DOHH2 (cell line): ENCODE results near the gene ADGRG1.

Source experiments
- H3F3A ChIP-seq: fragments of 200-600 bp; sonication (generic), shearing (Covaris generic); 2 replicates; pipeline ENCODE4 v1.6.0; 2016; ENCODE audit warnings: antibody characterized with exemption, mild to moderate bottlenecking; ENCODE audit not compliant: control insufficient read depth, insufficient read depth
- H3K27ac ChIP-seq: fragments of 200-600 bp; sonication (generic); 2 replicates; pipeline ENCODE4 v1.5.1; 2014; ENCODE audit warnings: low read depth, mild to moderate bottlenecking, low read length, moderate library complexity
- H3K27me3 ChIP-seq: fragments of 200-600 bp; sonication (generic); 2 replicates; pipeline ENCODE4 v1.6.1; 2014; ENCODE audit warnings: mild to moderate bottlenecking, low read length, mixed read lengths; ENCODE audit not compliant: control insufficient read depth
- H3K36me3 ChIP-seq: fragments of 200-600 bp; sonication (generic); 2 replicates; pipeline ENCODE4 v1.6.1; 2014; ENCODE audit warnings: mild to moderate bottlenecking, low read length, moderate library complexity, mixed read lengths; ENCODE audit not compliant: control insufficient read depth
- H3K4me1 ChIP-seq: fragments of 200-600 bp; sonication (generic); 2 replicates; pipeline ENCODE4 v1.6.1; 2014; ENCODE audit warnings: mild to moderate bottlenecking, low read length, mixed read lengths; ENCODE audit not compliant: control insufficient read depth
- H3K4me2 ChIP-seq: fragments of 200-600 bp; sonication (generic); 2 replicates; pipeline ENCODE4 v1.6.0; 2014; ENCODE audit warnings: mild to moderate bottlenecking, low read length, moderate library complexity
- H3K4me3 ChIP-seq: fragments of 200-600 bp; sonication (generic); 2 replicates; pipeline ENCODE4 v1.5.1; 2014; ENCODE audit warnings: mild to moderate bottlenecking, low read length, mixed read lengths
- H3K79me2 ChIP-seq: fragments of 200-600 bp; sonication (generic); 2 replicates; pipeline ENCODE4 v1.6.1; 2014; ENCODE audit warnings: mild to moderate bottlenecking, low read length, mixed read lengths; ENCODE audit not compliant: control insufficient read depth
- H3K9me2 ChIP-seq: fragments of 200-600 bp; sonication (generic); replicated peaks from 2 replicates; pipeline ENCODE4 v1.6.1; 2014; ENCODE audit warnings: mild to moderate bottlenecking, low read length, mixed read lengths; ENCODE audit not compliant: control insufficient read depth
- H3K9me3 ChIP-seq: fragments of 200-600 bp; sonication (generic); 2 replicates; pipeline ENCODE4 v1.6.1; 2014; ENCODE audit warnings: antibody characterized with exemption, low read length, mixed read lengths; ENCODE audit not compliant: control insufficient read depth, insufficient read depth
- H4K20me1 ChIP-seq: fragments of 200-600 bp; sonication (generic); 2 replicates; pipeline ENCODE4 v1.6.0; 2014; ENCODE audit warnings: low read depth, mild to moderate bottlenecking, antibody characterized with exemption, low read length, moderate library complexity; ENCODE audit not compliant: control insufficient read depth, insufficient read depth
- EZH2phosphoT487 ChIP-seq: fragments of 200-600 bp; sonication (generic); IDR thresholded peaks from 2 replicates; pipeline ENCODE4 v1.6.1; 2017; ENCODE audit warnings: borderline replicate concordance, mild to moderate bottlenecking, antibody characterized with exemption, low read length, moderate library complexity, mixed read lengths
- TF ChIP-seq, protein P1 (sequence below): fragments of 200-600 bp; sonication (generic); IDR thresholded peaks from one replicate; pipeline ENCODE4 v1.5.1; 2014; ENCODE audit warnings: antibody characterized with exemption, mild to moderate bottlenecking, low read depth, low read length; ENCODE audit not compliant: poor library complexity, severe bottlenecking

ADGRG1 gene

DNA sequence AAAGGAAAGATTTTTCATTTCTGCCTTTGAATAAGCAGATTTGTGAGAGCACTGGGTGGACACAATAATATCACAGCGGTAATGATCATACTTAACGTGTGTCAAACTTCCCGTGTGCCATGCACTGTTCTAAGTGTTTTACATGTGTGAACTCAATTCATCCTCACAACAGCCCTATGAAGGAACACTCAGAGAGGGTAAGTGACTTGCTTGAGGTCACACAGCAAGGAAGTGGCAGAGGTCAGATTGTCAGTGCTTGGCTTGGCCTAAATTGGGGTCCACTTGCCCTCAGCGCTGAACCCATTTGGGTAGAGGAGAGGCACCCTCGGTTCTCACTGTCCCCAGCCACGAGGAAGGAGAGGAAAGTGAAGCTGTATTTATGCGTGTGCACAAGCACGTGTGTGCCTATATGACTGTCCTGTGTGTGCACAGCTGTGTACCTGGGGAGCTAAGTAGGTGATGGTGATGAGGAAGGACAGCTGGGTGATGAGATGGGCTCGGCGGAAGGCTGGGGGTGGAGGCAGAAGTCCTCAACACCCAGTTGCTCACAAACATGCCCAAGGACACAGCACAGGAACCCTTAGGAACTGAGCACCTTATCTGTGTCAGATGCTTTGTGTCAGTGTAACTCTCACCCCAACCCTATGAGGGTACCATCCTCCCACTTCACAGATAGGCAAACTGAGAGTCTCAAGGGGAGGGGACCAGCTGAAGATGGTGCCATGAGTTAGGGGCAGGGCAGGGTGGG, 29.9 kb downstream of the ADGRG1 start:
- no peak for TF ChIP-seq EZH2phosphoT487
- TF ChIP-seq, protein P1, sequence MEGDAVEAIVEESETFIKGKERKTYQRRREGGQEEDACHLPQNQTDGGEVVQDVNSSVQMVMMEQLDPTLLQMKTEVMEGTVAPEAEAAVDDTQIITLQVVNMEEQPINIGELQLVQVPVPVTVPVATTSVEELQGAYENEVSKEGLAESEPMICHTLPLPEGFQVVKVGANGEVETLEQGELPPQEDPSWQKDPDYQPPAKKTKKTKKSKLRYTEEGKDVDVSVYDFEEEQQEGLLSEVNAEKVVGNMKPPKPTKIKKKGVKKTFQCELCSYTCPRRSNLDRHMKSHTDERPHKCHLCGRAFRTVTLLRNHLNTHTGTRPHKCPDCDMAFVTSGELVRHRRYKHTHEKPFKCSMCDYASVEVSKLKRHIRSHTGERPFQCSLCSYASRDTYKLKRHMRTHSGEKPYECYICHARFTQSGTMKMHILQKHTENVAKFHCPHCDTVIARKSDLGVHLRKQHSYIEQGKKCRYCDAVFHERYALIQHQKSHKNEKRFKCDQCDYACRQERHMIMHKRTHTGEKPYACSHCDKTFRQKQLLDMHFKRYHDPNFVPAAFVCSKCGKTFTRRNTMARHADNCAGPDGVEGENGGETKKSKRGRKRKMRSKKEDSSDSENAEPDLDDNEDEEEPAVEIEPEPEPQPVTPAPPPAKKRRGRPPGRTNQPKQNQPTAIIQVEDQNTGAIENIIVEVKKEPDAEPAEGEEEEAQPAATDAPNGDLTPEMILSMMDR, result no peak
- H3K9me3 ChIP-seq, result no peaks in the 10 kb centered on the region
- H3K4me1 ChIP-seq, result no peaks in the 10 kb centered on the region
- no peak overlapping the region for H3K4me3 ChIP-seq
- no peaks in the 10 kb centered on the region for H3K27me3 ChIP-seq
- H3K36me3 ChIP-seq, result no peaks in the 10 kb centered on the region
- H3K27ac ChIP-seq, result no peak overlapping the region
- H3F3A ChIP-seq, result no peaks in the 10 kb centered on the region
- H3K4me2 ChIP-seq, result no peak overlapping the region
- no peaks in the 10 kb centered on the region for H3K79me2 ChIP-seq
- H3K9me2 ChIP-seq, result no peaks in the 10 kb centered on the region
- H4K20me1 ChIP-seq, result no peaks in the 10 kb centered on the region

DNA sequence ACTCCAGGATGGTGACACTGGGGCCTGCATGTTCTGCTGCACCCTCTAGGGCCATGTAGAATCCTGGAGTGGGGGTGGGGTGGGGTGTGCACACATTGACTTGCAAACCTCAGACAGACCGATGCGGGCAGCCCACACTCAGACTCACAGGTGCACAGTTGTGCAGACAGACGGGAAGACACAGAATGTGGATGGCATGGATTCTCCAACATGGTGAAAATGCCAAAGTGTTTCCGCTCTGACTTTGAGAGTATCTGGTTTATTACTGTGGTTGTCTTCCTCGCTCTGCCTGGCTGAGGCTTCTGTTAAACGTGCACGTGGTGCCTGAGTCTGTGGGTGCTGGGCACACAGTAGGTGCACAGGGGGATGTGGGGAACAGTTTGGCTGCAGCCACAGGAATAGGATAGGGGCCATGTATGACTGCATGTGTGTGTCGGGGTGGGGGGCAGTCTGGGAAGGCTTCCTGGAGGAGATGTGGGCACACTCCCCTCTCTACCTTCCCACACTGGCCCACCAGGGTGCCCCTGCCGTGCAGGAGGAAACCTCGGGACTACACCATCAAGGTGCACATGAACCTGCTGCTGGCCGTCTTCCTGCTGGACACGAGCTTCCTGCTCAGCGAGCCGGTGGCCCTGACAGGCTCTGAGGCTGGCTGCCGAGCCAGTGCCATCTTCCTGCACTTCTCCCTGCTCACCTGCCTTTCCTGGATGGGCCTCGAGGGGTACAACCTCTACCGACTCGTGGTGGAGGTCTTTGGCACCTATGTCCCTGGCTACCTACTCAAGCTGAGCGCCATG, 30.6 kb downstream of the ADGRG1 start:
- Histone ChIP-seq H3K9me3 (no peaks in the 10 kb centered on the region), H3K9me2 (no peaks in the 10 kb centered on the region), H3K27ac (no peak overlapping the region), H3K27me3 (no peaks in the 10 kb centered on the region), H3K4me2 (no peak overlapping the region), H3K4me1 (no peaks in the 10 kb centered on the region), H4K20me1 (no peaks in the 10 kb centered on the region), H3F3A (no peaks in the 10 kb centered on the region), H3K4me3 (no peak overlapping the region), H3K36me3 (no peaks in the 10 kb centered on the region), H3K79me2 (no peaks in the 10 kb centered on the region)
- TF ChIP-seq, protein P1, result no peak
- no peak for TF ChIP-seq EZH2phosphoT487

DNA sequence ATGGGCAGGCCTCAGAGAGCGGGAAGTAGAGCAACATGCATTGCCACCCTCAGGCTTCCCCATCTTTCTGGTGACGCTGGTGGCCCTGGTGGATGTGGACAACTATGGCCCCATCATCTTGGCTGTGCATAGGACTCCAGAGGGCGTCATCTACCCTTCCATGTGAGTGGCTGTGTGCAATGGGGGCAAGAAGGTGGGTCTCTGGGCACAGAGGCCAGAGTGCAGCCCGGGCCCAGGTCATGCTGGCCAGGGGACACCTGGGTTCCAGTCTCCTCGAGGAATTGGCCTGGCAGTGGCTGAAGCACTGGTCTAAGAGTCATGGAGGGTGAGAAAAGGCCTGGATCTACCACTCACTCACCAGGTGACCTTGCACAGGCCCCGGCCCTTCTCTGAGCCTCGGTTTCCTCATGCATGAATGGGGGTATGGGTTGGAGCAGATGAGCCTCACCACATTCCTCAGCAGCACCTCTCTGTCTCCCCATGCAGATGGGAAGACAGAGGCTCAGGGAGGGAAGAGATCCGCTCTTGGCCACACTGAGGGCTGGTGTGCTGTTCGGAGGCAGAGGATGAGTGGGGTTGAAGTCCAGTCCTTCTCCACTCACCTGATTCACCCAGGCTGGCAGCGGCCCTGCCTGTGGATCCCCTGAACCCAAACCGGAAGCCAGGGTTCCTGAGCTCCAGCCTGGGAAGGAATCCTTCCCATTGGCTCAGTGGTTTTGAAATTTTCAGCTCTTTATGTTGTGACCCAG, 32.5 kb downstream of the ADGRG1 start:
- H3K4me1 ChIP-seq, result no peaks in the 10 kb centered on the region
- TF ChIP-seq EZH2phosphoT487, result no peak
- TF ChIP-seq, protein P1, result no peak

More for the DNA sequence above, 32.5 kb downstream of the ADGRG1 start:
- Histone ChIP-seq H3K27ac (no peak overlapping the region), H3K4me2 (no peak overlapping the region), H3K27me3 (no peaks in the 10 kb centered on the region), H3K9me3 (no peaks in the 10 kb centered on the region), H3K36me3 (no peaks in the 10 kb centered on the region), H3K79me2 (no peaks in the 10 kb centered on the region), H3K9me2 (no peaks in the 10 kb centered on the region), H4K20me1 (no peaks in the 10 kb centered on the region), H3F3A (no peaks in the 10 kb centered on the region), H3K4me3 (no peak overlapping the region)
